CD8-positive, alpha-beta memory T cell (primary cell): ENCODE results near the gene VGF. TPM values are rescaled to one million over a fixed set of nuclear protein-coding genes. Genes with fewer than 3 reads are reported as not detected.
A peak's percentile ranks its signal among the peaks of the same experiment; 100 is the strongest.

Experiments
- CTCF ChIA-PET: fragments of 350-600 bp; sonication (Branson Sonifier 250); formaldehyde crosslinking; loops from one replicate; lab custom pipeline; 2021; ENCODE audit warnings: antibody characterized with exemption; lab: Charles Lee
- POLR2A ChIA-PET: fragments of 350-600 bp; sonication (Branson Sonifier 250); formaldehyde crosslinking; loops from one replicate; lab custom pipeline; 2021; ENCODE audit warnings: antibody characterized with exemption; lab: Charles Lee
- DNase-seq, 5 donors: peaks; one replicate each; pipeline versions ENCODE4 v3.0.0 to v3.0.0-alpha.2; 2020 to 2022; ENCODE audit warnings: mixed read lengths in 1 of 5
- H3K27ac ChIP-seq: one replicate; pipeline ENCODE4 v1.7.0; 2013; ENCODE audit warnings: low read depth, mild to moderate bottlenecking, low read length, moderate library complexity
- H3K27me3 ChIP-seq: 2 replicates; pipeline ENCODE4 v1.7.0; 2013; ENCODE audit warnings: low read length, mild to moderate bottlenecking; ENCODE audit not compliant: insufficient read depth, poor library complexity, severe bottlenecking
- H3K36me3 ChIP-seq: 2 replicates; pipeline ENCODE4 v1.7.0; 2013; ENCODE audit warnings: mild to moderate bottlenecking, low read length, moderate library complexity; ENCODE audit not compliant: insufficient read depth
- H3K4me1 ChIP-seq: 2 replicates; pipeline ENCODE4 v1.7.0; 2013; ENCODE audit warnings: mild to moderate bottlenecking, low read length, moderate library complexity; ENCODE audit not compliant: insufficient read depth
- H3K4me3 ChIP-seq: 2 replicates; pipeline ENCODE4 v1.7.0; 2013; ENCODE audit warnings: mild to moderate bottlenecking, low read length
- H3K9me3 ChIP-seq: 2 replicates; pipeline ENCODE4 v1.7.0; 2013; ENCODE audit warnings: mild to moderate bottlenecking, low read length
- H3K27ac Mint-ChIP-seq, 8 donors: one replicate each; pipeline ENCODE4 v1.8.0; 2020 to 2021; ENCODE audit warnings: mixed read lengths in 8 of 8, mild to moderate bottlenecking in 6 of 8, inconsistent platforms in 3 of 8, moderate library complexity in 3 of 8
- H3K27me3 Mint-ChIP-seq, 2 donors: one replicate each; pipeline ENCODE4 v1.8.0; 2020 to 2021; ENCODE audit warnings: mixed read lengths in 2 of 2, mild to moderate bottlenecking in 1 of 2, moderate library complexity in 1 of 2
- H3K36me3 Mint-ChIP-seq, 3 donors: one replicate each; pipeline ENCODE4 v1.8.0; 2020 to 2021; ENCODE audit warnings: mixed read lengths in 3 of 3, inconsistent platforms in 1 of 3, mild to moderate bottlenecking in 1 of 3
- H3K4me1 Mint-ChIP-seq, 3 donors: one replicate each; pipeline ENCODE4 v1.8.0; 2020 to 2021; ENCODE audit warnings: mixed read lengths in 3 of 3, inconsistent platforms in 1 of 3, mild to moderate bottlenecking in 1 of 3
- H3K4me3 Mint-ChIP-seq, 7 donors: one replicate each; pipeline ENCODE4 v1.8.0; 2020 to 2021; ENCODE audit warnings: mixed read lengths in 7 of 7, mild to moderate bottlenecking in 6 of 7, moderate library complexity in 4 of 7, inconsistent platforms in 2 of 7
- H3K9me3 Mint-ChIP-seq, 5 donors: one replicate each; pipeline ENCODE4 v1.8.0; 2020 to 2022; ENCODE audit warnings: mixed read lengths in 5 of 5, mild to moderate bottlenecking in 3 of 5, moderate library complexity in 2 of 5, inconsistent platforms in 1 of 5
- polyA plus RNA-seq: library from polyadenylated mRNA; unstranded; fragments of 300-500 nt; fragmentation: Illumina TruSeq; gene quantifications from one replicate; pipeline ENCODE4 v1.2.3, GENCODE V29; 2021
- total RNA-seq, 2 experiments: library from RNA; stranded (reverse); gene quantifications; one replicate each; pipeline ENCODE4 v1.2.3, GENCODE V29; 2021

VGF gene
- total and polyA plus RNA-seq, 3 experiments from 2014 or later = 0.13 to 0.16 TPM; not detected in 1

GRCh38 chr7:101185258-101185839 is 20.0 kb upstream of the VGF start:
- no peak overlapping the region for H3K27ac Mint-ChIP-seq
- Histone ChIP-seq H3K4me3 (no peak overlapping the region), H3K36me3 (no peaks in the 10 kb centered on the region), H3K27ac (no peak overlapping the region), H3K9me3 (no peaks in the 10 kb centered on the region), H3K27me3 (peaks cover 8% of the 10 kb centered on the region), H3K4me1 (no peaks in the 10 kb centered on the region)
- no peaks in the 10 kb centered on the region for H3K9me3 Mint-ChIP-seq
- POLR2A ChIA-PET = interaction anchor here (0.6 kb wide), 1 partner anchor 42 kb away, joined by 3 read pairs; no protein-coding TSS in a partner anchor
- CTCF ChIA-PET = interaction anchor here (1.5 to 2.0 kb wide), 3 partner anchors 15 to 59 kb away, joined by 3 to 6 read pairs (median 3); no protein-coding TSS in a partner anchor
- H3K36me3 Mint-ChIP-seq = no peaks in the 10 kb centered on the region
- no peak for DNase-seq
- peaks cover 26 to 37% of the 10 kb centered on the region in 2 donors for H3K27me3 Mint-ChIP-seq
- no peak overlapping the region for H3K4me3 Mint-ChIP-seq
- peaks cover 4 to 8% (median 5%) of the 10 kb centered on the region in 3 donors for H3K4me1 Mint-ChIP-seq

GRCh38 chr7:101180130-101180755 is 14.9 kb upstream of the VGF start, which contains the start of gene NAT16:
Gene NAT16, minus strand, starts transcription at chr7:101180293. Its CDS starts 5,486 bp downstream, at chr7:101174807.
- POLR2A ChIA-PET = no interaction called here
- no peaks in the 10 kb centered on the region for H3K9me3 Mint-ChIP-seq
- H3K27ac Mint-ChIP-seq = peak within 1 kb of the TSS in 1 of 8 donors; percentile 2
- no peaks in the 10 kb centered on the region for H3K36me3 ChIP-seq
- no peak for DNase-seq
- no peaks in the 10 kb centered on the region for H3K4me1 ChIP-seq
- CTCF ChIA-PET = interaction anchor here (1.3 kb wide), 1 partner anchor 12 kb away, joined by 4 read pairs; no protein-coding TSS in a partner anchor
- no peak within 1 kb of the TSS for H3K27ac ChIP-seq
- peaks cover 9 to 15% (median 10%) of the 10 kb centered on the region in 3 donors for H3K4me1 Mint-ChIP-seq
- H3K27me3 Mint-ChIP-seq = peaks cover 62 to 70% of the 10 kb centered on the region in 2 donors
- H3K27me3 ChIP-seq = peaks cover 42% of the 10 kb centered on the region
- H3K36me3 Mint-ChIP-seq = no peaks in the 10 kb centered on the region
- peak within 1 kb of the TSS in 6 of 7 donors; percentile 16 to 60 (median 52) for H3K4me3 Mint-ChIP-seq
- H3K9me3 ChIP-seq = no peaks in the 10 kb centered on the region
- H3K4me3 ChIP-seq = no peak within 1 kb of the TSS

DNA sequence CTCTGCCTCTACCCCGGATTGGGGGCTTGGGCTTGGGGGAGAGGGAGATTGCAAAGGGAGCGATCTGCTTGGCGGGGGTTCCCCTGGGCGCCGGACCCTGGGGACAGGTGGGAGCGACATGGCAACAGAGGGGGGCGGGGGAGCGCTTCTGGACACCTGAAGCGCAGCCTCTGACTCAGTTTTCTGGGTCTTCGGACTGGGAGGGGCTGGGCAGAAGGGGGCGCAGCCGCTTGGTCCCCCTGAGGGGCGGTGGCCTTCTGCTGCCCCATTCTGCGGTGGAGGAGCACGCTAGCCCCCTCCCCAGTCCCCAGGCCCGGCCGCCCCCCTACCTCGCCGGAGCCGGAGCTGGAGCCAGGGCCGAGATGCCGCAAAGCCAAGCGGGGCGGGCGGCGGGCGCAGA is 14.3 kb upstream of the VGF start:
- POLR2A ChIA-PET = no interaction called here
- H3K4me1 ChIP-seq = no peaks in the 10 kb centered on the region
- peaks cover 46% of the 10 kb centered on the region for H3K27me3 ChIP-seq
- H3K27ac ChIP-seq = no peak overlapping the region
- no peaks in the 10 kb centered on the region for H3K9me3 ChIP-seq
- Mint-ChIP-seq H3K4me1 (peaks cover 9 to 15% (median 10%) of the 10 kb centered on the region in 3 donors), H3K27ac (no peak overlapping the region), H3K9me3 (no peaks in the 10 kb centered on the region), H3K27me3 (peaks cover 65 to 70% of the 10 kb centered on the region in 2 donors), H3K36me3 (no peaks in the 10 kb centered on the region), H3K4me3 (peak overlapping the region in 1 of 7 donors; percentile 7)
- H3K4me3 ChIP-seq = no peak overlapping the region
- CTCF ChIA-PET = interaction anchor here (1.3 kb wide), 1 partner anchor 13 kb away, joined by 4 read pairs; no protein-coding TSS in a partner anchor
- no peak for DNase-seq
- H3K36me3 ChIP-seq = no peaks in the 10 kb centered on the region

- H3K4me1 ChIP-seq = peaks cover 5% of the 10 kb centered on the region
- H3K4me3 ChIP-seq = no peak overlapping the region
- no peaks in the 10 kb centered on the region for H3K36me3 ChIP-seq
- no peak overlapping the region for H3K27ac Mint-ChIP-seq
- DNase-seq = no peak
- H3K36me3 Mint-ChIP-seq = no peaks in the 10 kb centered on the region
- H3K9me3 ChIP-seq = no peaks in the 10 kb centered on the region
- no peaks in the 10 kb centered on the region for H3K9me3 Mint-ChIP-seq
- ChIA-PET POLR2A (no interaction called here), CTCF (interaction anchor here (0.8 kb wide), 1 partner anchor 35 kb away, joined by 4 read pairs; no protein-coding TSS in a partner anchor)
- no peak overlapping the region for H3K27ac ChIP-seq
- H3K4me1 Mint-ChIP-seq = peaks cover 12 to 20% (median 13%) of the 10 kb centered on the region in 3 donors
- peaks cover 52% of the 10 kb centered on the region for H3K27me3 ChIP-seq
- peaks cover 64 to 73% of the 10 kb centered on the region in 2 donors for H3K27me3 Mint-ChIP-seq
- H3K4me3 Mint-ChIP-seq = peak overlapping the region in 6 of 7 donors; percentile 16 to 60 (median 50)
Observed at GRCh38 chr7:101179117-101179516, 13.7 kb upstream of the VGF start.

DNA sequence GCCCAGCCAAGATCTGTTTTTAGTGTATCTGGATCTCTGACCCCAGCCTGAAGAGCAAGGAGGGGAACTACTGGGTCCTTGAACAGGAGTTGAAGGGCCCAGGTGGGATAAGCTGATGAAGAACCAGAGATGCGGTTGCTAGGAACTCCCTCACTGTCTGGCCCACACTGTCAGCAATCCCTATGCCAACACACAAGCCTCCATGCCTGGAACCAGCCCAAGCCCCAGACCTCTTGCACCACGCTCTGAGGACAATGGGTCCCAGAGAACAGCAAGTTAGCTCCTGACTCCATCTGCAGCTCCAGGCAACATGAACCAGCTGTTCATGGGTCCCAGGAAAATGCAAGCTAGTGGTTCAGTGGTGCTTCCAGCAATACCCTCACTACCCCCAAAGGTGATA is 12.3 kb upstream of the VGF start:
- no peak for DNase-seq
- Mint-ChIP-seq H3K27me3 (peaks cover 75 to 83% of the 10 kb centered on the region in 2 donors), H3K27ac (no peak overlapping the region), H3K4me1 (peaks cover 16 to 35% (median 20%) of the 10 kb centered on the region in 3 donors), H3K36me3 (no peaks in the 10 kb centered on the region), H3K9me3 (peaks cover 0 to 3% (median 0%) of the 10 kb centered on the region in 5 donors), H3K4me3 (no peak overlapping the region)
- POLR2A ChIA-PET = no interaction called here
- H3K27me3 ChIP-seq = peaks cover 66% of the 10 kb centered on the region
- no peak overlapping the region for H3K27ac ChIP-seq
- CTCF ChIA-PET = interaction anchor here (0.8 to 1.0 kb wide), 2 partner anchors 14 to 33 kb away, joined by 3 to 4 read pairs; no protein-coding TSS in a partner anchor
- H3K4me1 ChIP-seq = peaks cover 20% of the 10 kb centered on the region
- no peaks in the 10 kb centered on the region for H3K9me3 ChIP-seq
- no peak overlapping the region for H3K4me3 ChIP-seq
- no peaks in the 10 kb centered on the region for H3K36me3 ChIP-seq

GRCh38 chr7:101175664-101176063 is 10.3 kb upstream of the VGF start:
- Mint-ChIP-seq H3K9me3 (peaks cover 0 to 3% (median 0%) of the 10 kb centered on the region in 5 donors), H3K36me3 (no peaks in the 10 kb centered on the region), H3K27me3 (peaks cover 76 to 85% of the 10 kb centered on the region in 2 donors), H3K4me3 (no peak overlapping the region), H3K4me1 (peaks cover 24 to 45% (median 31%) of the 10 kb centered on the region in 3 donors), H3K27ac (peak overlapping the region in 1 of 8 donors; percentile 64)
- no peak overlapping the region for H3K27ac ChIP-seq
- H3K4me1 ChIP-seq = peaks cover 40% of the 10 kb centered on the region
- H3K9me3 ChIP-seq = no peaks in the 10 kb centered on the region
- no peaks in the 10 kb centered on the region for H3K36me3 ChIP-seq
- H3K4me3 ChIP-seq = no peak overlapping the region
- POLR2A ChIA-PET = no interaction called here
- peaks cover 80% of the 10 kb centered on the region for H3K27me3 ChIP-seq
- no peak for DNase-seq
- CTCF ChIA-PET = interaction anchor here (0.9 to 2.9 kb wide), 4 partner anchors 11 to 32 kb away, joined by 3 to 14 read pairs (median 6); no protein-coding TSS in a partner anchor

DNA sequence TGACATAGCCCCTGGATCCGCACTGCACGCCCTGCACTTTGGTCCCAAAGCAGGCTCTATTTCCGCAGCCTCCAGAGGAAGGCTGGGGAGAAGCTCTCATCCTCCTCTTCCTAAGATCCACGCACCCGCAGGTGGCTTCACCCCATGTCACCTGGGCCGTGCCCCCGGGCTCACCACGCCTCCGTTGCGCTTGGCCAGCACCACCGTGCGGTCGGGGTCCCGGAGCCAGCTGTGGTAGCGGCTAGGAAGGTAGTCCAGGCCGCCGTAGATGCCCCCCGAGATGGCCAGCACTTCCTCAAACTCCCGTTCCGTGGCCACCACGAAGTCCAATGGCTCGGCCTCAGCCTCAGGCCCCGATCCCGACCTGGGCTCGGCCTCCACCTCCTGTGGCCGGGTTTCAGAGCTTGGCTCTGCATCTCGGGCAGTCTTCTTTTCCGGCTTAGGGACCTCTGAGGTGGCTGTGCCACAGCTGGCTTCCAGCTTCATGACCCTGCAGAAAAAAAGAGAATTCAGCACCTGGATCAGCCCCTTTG is 9.0 kb upstream of the VGF start:
- H3K4me3 ChIP-seq = no peak overlapping the region
- H3K27ac ChIP-seq = no peak overlapping the region
- Mint-ChIP-seq H3K9me3 (peaks cover 0 to 3% (median 0%) of the 10 kb centered on the region in 5 donors), H3K36me3 (no peaks in the 10 kb centered on the region), H3K27me3 (peaks cover 85 to 88% of the 10 kb centered on the region in 2 donors), H3K27ac (peak overlapping the region in 3 of 8 donors; percentile 24 to 64 (median 42)), H3K4me3 (peak overlapping the region; percentile 37 to 86 (median 71)), H3K4me1 (peaks cover 34 to 54% (median 37%) of the 10 kb centered on the region in 3 donors)
- H3K4me1 ChIP-seq = peaks cover 53% of the 10 kb centered on the region
- H3K9me3 ChIP-seq = no peaks in the 10 kb centered on the region
- ChIA-PET CTCF (interaction anchor here (1.0 to 2.9 kb wide), 6 partner anchors 9 to 43 kb away, joined by 3 to 14 read pairs (median 4); partner anchors contain the start of genes PLOD3 and ZNHIT1), POLR2A (interaction anchor here (1.0 kb wide), 1 partner anchor 10 kb away, joined by 5 read pairs; no protein-coding TSS in a partner anchor)
- H3K27me3 ChIP-seq = peaks cover 90% of the 10 kb centered on the region
- no peak for DNase-seq
- no peaks in the 10 kb centered on the region for H3K36me3 ChIP-seq
